GM23338 (cell line): Measurements from ENCODE around the gene B3GNT3. TPM values are rescaled to one million over a fixed set of nuclear protein-coding genes. Genes with fewer than 3 reads are reported as not detected.

ENCODE experiments used
- ATAC-seq: fragments of 200-7000 bp; cut with Tn5 transposase; 3 replicates; pipeline ENCODE4 v1.9.1; 2020
- DNase-seq: peaks from one replicate; pipeline ENCODE4 v3.0.0-alpha.2; 2015; ENCODE audit warnings: low spot score
- H2AFZ ChIP-seq: fragments of 200-600 bp; sonication (generic); 2 replicates; pipeline ENCODE4 v1.8.0; 2016; ENCODE audit warnings: antibody characterized with exemption, mild to moderate bottlenecking, moderate library complexity
- H3F3A ChIP-seq: fragments of 200-600 bp; sonication (generic); replicated peaks from 2 replicates; pipeline ENCODE4 v1.8.0; 2017; ENCODE audit warnings: antibody characterized with exemption, mixed run types, low read depth
- H3K27ac ChIP-seq: fragments of 200-600 bp; sonication (generic); 2 replicates; pipeline ENCODE4 v1.6.1; 2016; ENCODE audit warnings: low read depth
- H3K27me3 ChIP-seq: fragments of 200-600 bp; sonication (generic); 2 replicates; pipeline ENCODE4 v1.8.0; 2016; ENCODE audit warnings: mild to moderate bottlenecking, mixed run types, moderate library complexity; ENCODE audit not compliant: insufficient read depth
- H3K36me3 ChIP-seq: fragments of 200-600 bp; sonication (generic); 2 replicates; pipeline ENCODE4 v1.8.0; 2016; ENCODE audit warnings: mild to moderate bottlenecking; ENCODE audit not compliant: insufficient read depth
- H3K4me1 ChIP-seq: fragments of 200-600 bp; sonication (generic); 2 replicates; pipeline ENCODE4 v1.8.0; 2016; ENCODE audit warnings: mild to moderate bottlenecking, moderate library complexity; ENCODE audit not compliant: insufficient read depth
- H3K4me2 ChIP-seq: fragments of 200-600 bp; sonication (generic); 2 replicates; pipeline ENCODE4 v1.7.1; 2017; ENCODE audit warnings: mixed run types
- H3K4me3 ChIP-seq: fragments of 200-600 bp; sonication (generic); 2 replicates; pipeline ENCODE4 v1.6.1; 2016; ENCODE audit warnings: mixed run types
- H3K79me2 ChIP-seq: fragments of 200-600 bp; sonication (generic); replicated peaks from 2 replicates; pipeline ENCODE4 v1.8.0; 2017; ENCODE audit warnings: mild to moderate bottlenecking; ENCODE audit not compliant: insufficient read depth
- H3K9me2 ChIP-seq: fragments of 200-600 bp; sonication (generic); 2 replicates; pipeline ENCODE4 v1.8.0; 2017; ENCODE audit not compliant: insufficient read depth
- H4K20me1 ChIP-seq: fragments of 200-600 bp; sonication (generic); replicated peaks from 2 replicates; pipeline ENCODE4 v1.8.0; 2017; ENCODE audit warnings: mild to moderate bottlenecking; ENCODE audit not compliant: insufficient read depth
- H3K27ac Mint-ChIP-seq: 2 replicates; pipeline ENCODE4 v1.8.0; 2020; ENCODE audit warnings: inconsistent platforms, mild to moderate bottlenecking, moderate library complexity, mixed read lengths
- H3K27me3 Mint-ChIP-seq: 3 replicates; pipeline ENCODE4 v1.8.0; 2022; ENCODE audit warnings: low read depth, mild to moderate bottlenecking, moderate library complexity, mixed read lengths, inconsistent platforms; ENCODE audit not compliant: insufficient read depth, poor library complexity
- H3K36me3 Mint-ChIP-seq: 3 replicates; pipeline ENCODE4 v1.8.0; 2021; ENCODE audit warnings: low read depth, mild to moderate bottlenecking, inconsistent platforms, moderate library complexity, mixed read lengths
- H3K4me1 Mint-ChIP-seq: 3 replicates; pipeline ENCODE4 v1.8.0; 2020; ENCODE audit warnings: mild to moderate bottlenecking, inconsistent platforms, mixed read lengths
- H3K4me3 Mint-ChIP-seq: 3 replicates; pipeline ENCODE4 v1.8.0; 2021; ENCODE audit warnings: moderate library complexity, mild to moderate bottlenecking, inconsistent platforms, mixed read lengths
- H3K9me3 Mint-ChIP-seq: 3 replicates; pipeline ENCODE4 v1.8.0; 2020; ENCODE audit warnings: moderate library complexity, mild to moderate bottlenecking, inconsistent platforms, mixed read lengths
- CREB1 ChIP-seq: fragments of 250-450 bp; sonication (Bioruptor Pico); IDR thresholded peaks from 2 replicates; pipeline ENCODE4 v1.5.0; 2020; ENCODE audit warnings: low read depth, mild to moderate bottlenecking, moderate library complexity
- POLR2AphosphoS5 ChIP-seq: IDR thresholded peaks from 2 replicates; pipeline ENCODE4 v1.6.1; 2016; ENCODE audit warnings: antibody characterized with exemption, low read depth
- REST ChIP-seq: IDR thresholded peaks from one replicate; pipeline ENCODE4 v1.6.1; 2018; ENCODE audit warnings: antibody characterized with exemption; ENCODE audit not compliant: unreplicated experiment
- polyA plus RNA-seq: library from polyadenylated mRNA; unstranded; fragments of >200 nt; fragmentation: Nextera tagmentation; extraction: Ambion mirVana; gene quantifications from 2 replicates; pipeline ENCODE4 v1.2.1, GENCODE V29; 2016
- total RNA-seq: library from RNA; depleted of rRNA; stranded (reverse); fragments of >200 nt; shearing (Covaris generic); gene quantifications from 2 replicates; pipeline ENCODE4 v1.2.3, GENCODE V29; 2014
- TF ChIP-seq, protein P1 (sequence below), 2 experiments: fragments of 200-600 bp in 1 of 2; sonication (generic) in 1 of 2; conservative IDR thresholded peaks; 2 replicates each; pipeline versions ENCODE4 v1.5.1 to v1.6.1; 2016 to 2017; ENCODE audit warnings: antibody characterized with exemption in 2 of 2, low read depth in 2 of 2, mild to moderate bottlenecking in 2 of 2, moderate library complexity in 1 of 2
- TF ChIP-seq, protein P2 (sequence below): IDR thresholded peaks from 2 replicates; pipeline ENCODE4 v1.6.1; 2016; ENCODE audit warnings: antibody characterized with exemption

B3GNT3 gene
- total and polyA plus RNA-seq, 2 experiments from 2014 or later, result 0.99 to 1.9 TPM

- TF ChIP-seq, protein P1, sequence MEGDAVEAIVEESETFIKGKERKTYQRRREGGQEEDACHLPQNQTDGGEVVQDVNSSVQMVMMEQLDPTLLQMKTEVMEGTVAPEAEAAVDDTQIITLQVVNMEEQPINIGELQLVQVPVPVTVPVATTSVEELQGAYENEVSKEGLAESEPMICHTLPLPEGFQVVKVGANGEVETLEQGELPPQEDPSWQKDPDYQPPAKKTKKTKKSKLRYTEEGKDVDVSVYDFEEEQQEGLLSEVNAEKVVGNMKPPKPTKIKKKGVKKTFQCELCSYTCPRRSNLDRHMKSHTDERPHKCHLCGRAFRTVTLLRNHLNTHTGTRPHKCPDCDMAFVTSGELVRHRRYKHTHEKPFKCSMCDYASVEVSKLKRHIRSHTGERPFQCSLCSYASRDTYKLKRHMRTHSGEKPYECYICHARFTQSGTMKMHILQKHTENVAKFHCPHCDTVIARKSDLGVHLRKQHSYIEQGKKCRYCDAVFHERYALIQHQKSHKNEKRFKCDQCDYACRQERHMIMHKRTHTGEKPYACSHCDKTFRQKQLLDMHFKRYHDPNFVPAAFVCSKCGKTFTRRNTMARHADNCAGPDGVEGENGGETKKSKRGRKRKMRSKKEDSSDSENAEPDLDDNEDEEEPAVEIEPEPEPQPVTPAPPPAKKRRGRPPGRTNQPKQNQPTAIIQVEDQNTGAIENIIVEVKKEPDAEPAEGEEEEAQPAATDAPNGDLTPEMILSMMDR (conservative IDR thresholded peaks at IDR 0.05; ENCODE audit: low read depth in 2 of 2), result no peak
- no peak for TF ChIP-seq REST
Measured at GRCh38 chr19:17841371-17841809, 46.5 kb downstream of the B3GNT3 start (continued).

- Mint-ChIP-seq H3K27ac (no peak overlapping the region), H3K4me1 (peaks cover 7% of the 10 kb centered on the region), H3K9me3 (no peaks in the 10 kb centered on the region), H3K27me3 (peaks cover 26% of the 10 kb centered on the region), H3K36me3 (no peaks in the 10 kb centered on the region), H3K4me3 (peak overlapping the region; percentile 71)
- H3K4me1 ChIP-seq, result no peaks in the 10 kb centered on the region; the same call in 1 of the 2 replicates
- H3K27me3 ChIP-seq, result 0 out of 2 replicates have a peak, but pooled peaks cover 10% of the 10 kb centered on the region
- DNase-seq, result peak; percentile 99
- peak overlapping the region; percentile 98 for H2AFZ ChIP-seq
- TF ChIP-seq CREB1 (CRISPR knock-in tag) (peak; percentile 46; the same call in 1 of the 2 replicates), POLR2AphosphoS5 (peak; percentile 90)
- TF ChIP-seq, protein P2, sequence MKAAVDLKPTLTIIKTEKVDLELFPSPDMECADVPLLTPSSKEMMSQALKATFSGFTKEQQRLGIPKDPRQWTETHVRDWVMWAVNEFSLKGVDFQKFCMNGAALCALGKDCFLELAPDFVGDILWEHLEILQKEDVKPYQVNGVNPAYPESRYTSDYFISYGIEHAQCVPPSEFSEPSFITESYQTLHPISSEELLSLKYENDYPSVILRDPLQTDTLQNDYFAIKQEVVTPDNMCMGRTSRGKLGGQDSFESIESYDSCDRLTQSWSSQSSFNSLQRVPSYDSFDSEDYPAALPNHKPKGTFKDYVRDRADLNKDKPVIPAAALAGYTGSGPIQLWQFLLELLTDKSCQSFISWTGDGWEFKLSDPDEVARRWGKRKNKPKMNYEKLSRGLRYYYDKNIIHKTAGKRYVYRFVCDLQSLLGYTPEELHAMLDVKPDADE, result no peak
- no peaks in the 10 kb centered on the region for H3F3A ChIP-seq
- no peak overlapping the region for H3K27ac ChIP-seq
- peak overlapping the region; percentile 96 for H3K4me2 ChIP-seq
- peak; percentile 85 for ATAC-seq
- H3K36me3 ChIP-seq, result no peaks in the 10 kb centered on the region
- H3K79me2 ChIP-seq, result no peaks in the 10 kb centered on the region
- H3K9me2 ChIP-seq, result no peaks in the 10 kb centered on the region
- H3K4me3 ChIP-seq, result peak overlapping the region; percentile 73
- H4K20me1 ChIP-seq, result no peaks in the 10 kb centered on the region
Measured at GRCh38 chr19:17841810-17842662, 47.1 kb downstream of the B3GNT3 start.
